ENCODE data around the gene SH3TC2.

- TF ChIP-seq POLR2A (IDR thresholded peaks at IDR 0.05) (no peak), CTCF (IDR thresholded peaks at IDR 0.05) (no peak)
These were observed 74.5 kb downstream of the SH3TC2 start for GRCh38 chr5:148988328-148988727.
